Measurements from ENCODE around the gene PARD3. TPM values are rescaled to one million over a fixed set of nuclear protein-coding genes. Genes with fewer than 3 reads are reported as not detected.

PARD3 gene
- total and polyA plus RNA-seq, 10 of the 15 experiments (the other 5 are each of a cell fraction or from before 2014, with no cell fraction given), result 2.6 to 43.1 (median 13.9) TPM

DNA sequence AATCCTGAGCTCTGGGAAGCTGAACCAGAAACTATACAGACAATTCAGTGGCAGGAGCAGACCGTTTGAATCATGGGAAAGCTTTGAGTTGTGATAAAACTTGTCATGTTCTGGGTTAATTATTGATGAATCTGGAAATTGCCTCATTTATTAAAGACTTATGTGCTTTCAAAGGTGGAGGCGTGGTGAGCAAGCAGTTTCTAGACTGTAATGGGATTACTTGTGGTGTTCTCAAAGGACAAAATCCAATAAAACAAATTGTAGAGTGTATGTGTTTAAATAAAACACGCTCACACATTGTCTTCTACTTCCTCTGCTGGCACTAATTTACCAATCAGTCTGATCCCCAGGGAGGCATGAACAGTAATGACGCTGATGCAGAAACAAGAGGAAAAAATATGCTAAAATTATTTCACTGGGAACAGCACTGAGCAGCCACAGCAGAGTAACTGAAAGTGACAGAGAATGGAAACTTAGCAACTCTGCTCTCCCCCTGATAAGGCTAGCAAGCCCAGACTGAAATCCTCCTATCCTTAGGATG is 25.1 kb downstream of the PARD3 start:
- BruUV-seq (replicated peaks), result no TSS peak
- no peak overlapping the region for H3K27ac ChIP-seq (ENCODE audit: control insufficient read depth, insufficient read depth)
- intact Hi-C loops (cut with micrococcal nuclease; ENCODE audit: unreplicated experiment) (no loop called here), in situ Hi-C loops (cut with MboI) (no loop called here)
- ATAC-seq (peak; percentile 64), FAIRE-seq (no peak), DNase-seq (ENCODE audit: low read depth, low spot score) (no peak)
- POLR2A ChIA-PET, result interaction anchor here (0.6 to 3.3 kb wide), 7 partner anchors 9 to 263 kb away, joined by 3 to 17 read pairs (median 4); no protein-coding TSS in a partner anchor
- H3K79me2 ChIP-seq (ENCODE audit: control insufficient read depth, insufficient read depth, low read length), result no peaks in the 10 kb centered on the region
- H4K20me1 ChIP-seq (ENCODE audit: control insufficient read depth, insufficient read depth), result no peaks in the 10 kb centered on the region
- H3K36me3 ChIP-seq (ENCODE audit: control insufficient read depth in 2 of 2, insufficient read depth in 2 of 2, low read length in 1 of 2), result no peaks in the 10 kb centered on the region
- no peak overlapping the region for H3K4me3 ChIP-seq
- no peak overlapping the region for H2AFZ ChIP-seq (ENCODE audit: control insufficient read depth, low read depth, low read length)
- H3K9me3 ChIP-seq (replicated peaks; ENCODE audit: control insufficient read depth, insufficient read depth, low read length), result no peaks in the 10 kb centered on the region
- RAD21 ChIA-PET (ENCODE audit: unreplicated experiment), result interaction anchor here (0.6 to 2.4 kb wide), 13 partner anchors 9 to 65 kb away, joined by 3 to 10 read pairs (median 5); no protein-coding TSS in a partner anchor
- no peak overlapping the region for H3K4me2 ChIP-seq (ENCODE audit: control insufficient read depth, insufficient read depth)
- SMC1A ChIA-PET (ENCODE audit: uncharacterized antibody, unreplicated experiment), result interaction anchor here (0.7 to 6.0 kb wide), 13 partner anchors 9 to 576 kb away, joined by 3 to 42 read pairs (median 6); no protein-coding TSS in a partner anchor
- CTCF ChIA-PET, result interaction anchor here (0.6 to 2.1 kb wide), 11 partner anchors 9 to 204 kb away, joined by 3 to 9 read pairs (median 3); no protein-coding TSS in a partner anchor
- H3K4me1 ChIP-seq (ENCODE audit: control insufficient read depth, insufficient read depth, low read length), result no peaks in the 10 kb centered on the region
- WGBS (ENCODE audit: insufficient coverage, insufficient replicate concordance, low lambda C conversion rate, missing lambda C conversion rate), result 29% methylated on average over 4 of the region's 4 CpGs
- no peak overlapping the region for H3K9ac ChIP-seq (ENCODE audit: control insufficient read depth, insufficient read depth, low read length)
- no peaks in the 10 kb centered on the region for H3K27me3 ChIP-seq (replicated peaks in 1 of 2; ENCODE audit: control insufficient read depth in 2 of 2, insufficient read depth in 2 of 2, low read length in 1 of 2)
- TF ChIP-seq MEF2A (IDR thresholded peaks at IDR 0.05; ENCODE audit: insufficient read depth, low read depth, low read length), result no peak
- TF ChIP-seq, protein P1, sequence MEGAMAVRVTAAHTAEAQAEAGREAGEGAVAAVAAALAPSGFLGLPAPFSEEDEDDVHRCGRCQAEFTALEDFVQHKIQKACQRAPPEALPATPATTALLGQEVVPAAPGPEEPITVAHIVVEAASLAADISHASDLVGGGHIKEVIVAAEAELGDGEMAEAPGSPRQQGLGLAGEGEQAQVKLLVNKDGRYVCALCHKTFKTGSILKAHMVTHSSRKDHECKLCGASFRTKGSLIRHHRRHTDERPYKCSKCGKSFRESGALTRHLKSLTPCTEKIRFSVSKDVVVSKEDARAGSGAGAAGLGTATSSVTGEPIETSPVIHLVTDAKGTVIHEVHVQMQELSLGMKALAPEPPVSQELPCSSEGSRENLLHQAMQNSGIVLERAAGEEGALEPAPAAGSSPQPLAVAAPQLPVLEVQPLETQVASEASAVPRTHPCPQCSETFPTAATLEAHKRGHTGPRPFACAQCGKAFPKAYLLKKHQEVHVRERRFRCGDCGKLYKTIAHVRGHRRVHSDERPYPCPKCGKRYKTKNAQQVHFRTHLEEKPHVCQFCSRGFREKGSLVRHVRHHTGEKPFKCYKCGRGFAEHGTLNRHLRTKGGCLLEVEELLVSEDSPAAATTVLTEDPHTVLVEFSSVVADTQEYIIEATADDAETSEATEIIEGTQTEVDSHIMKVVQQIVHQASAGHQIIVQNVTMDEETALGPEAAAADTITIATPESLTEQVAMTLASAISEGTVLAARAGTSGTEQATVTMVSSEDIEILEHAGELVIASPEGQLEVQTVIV (IDR thresholded peaks at IDR 0.05; ENCODE audit: borderline replicate concordance, partially characterized antibody), result no peak
- TF ChIP-seq, protein P2, sequence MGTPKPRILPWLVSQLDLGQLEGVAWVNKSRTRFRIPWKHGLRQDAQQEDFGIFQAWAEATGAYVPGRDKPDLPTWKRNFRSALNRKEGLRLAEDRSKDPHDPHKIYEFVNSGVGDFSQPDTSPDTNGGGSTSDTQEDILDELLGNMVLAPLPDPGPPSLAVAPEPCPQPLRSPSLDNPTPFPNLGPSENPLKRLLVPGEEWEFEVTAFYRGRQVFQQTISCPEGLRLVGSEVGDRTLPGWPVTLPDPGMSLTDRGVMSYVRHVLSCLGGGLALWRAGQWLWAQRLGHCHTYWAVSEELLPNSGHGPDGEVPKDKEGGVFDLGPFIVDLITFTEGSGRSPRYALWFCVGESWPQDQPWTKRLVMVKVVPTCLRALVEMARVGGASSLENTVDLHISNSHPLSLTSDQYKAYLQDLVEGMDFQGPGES (IDR thresholded peaks at IDR 0.05), result no peak
- TF ChIP-seq DPF2 (IDR thresholded peaks at IDR 0.05), result 0 out of 2 replicates have a peak, but pooled peaks have one; percentile 35
- TF ChIP-seq STAT1 (conservative IDR thresholded peaks at IDR 0.05), result no peak
- TF ChIP-seq, protein P3, sequence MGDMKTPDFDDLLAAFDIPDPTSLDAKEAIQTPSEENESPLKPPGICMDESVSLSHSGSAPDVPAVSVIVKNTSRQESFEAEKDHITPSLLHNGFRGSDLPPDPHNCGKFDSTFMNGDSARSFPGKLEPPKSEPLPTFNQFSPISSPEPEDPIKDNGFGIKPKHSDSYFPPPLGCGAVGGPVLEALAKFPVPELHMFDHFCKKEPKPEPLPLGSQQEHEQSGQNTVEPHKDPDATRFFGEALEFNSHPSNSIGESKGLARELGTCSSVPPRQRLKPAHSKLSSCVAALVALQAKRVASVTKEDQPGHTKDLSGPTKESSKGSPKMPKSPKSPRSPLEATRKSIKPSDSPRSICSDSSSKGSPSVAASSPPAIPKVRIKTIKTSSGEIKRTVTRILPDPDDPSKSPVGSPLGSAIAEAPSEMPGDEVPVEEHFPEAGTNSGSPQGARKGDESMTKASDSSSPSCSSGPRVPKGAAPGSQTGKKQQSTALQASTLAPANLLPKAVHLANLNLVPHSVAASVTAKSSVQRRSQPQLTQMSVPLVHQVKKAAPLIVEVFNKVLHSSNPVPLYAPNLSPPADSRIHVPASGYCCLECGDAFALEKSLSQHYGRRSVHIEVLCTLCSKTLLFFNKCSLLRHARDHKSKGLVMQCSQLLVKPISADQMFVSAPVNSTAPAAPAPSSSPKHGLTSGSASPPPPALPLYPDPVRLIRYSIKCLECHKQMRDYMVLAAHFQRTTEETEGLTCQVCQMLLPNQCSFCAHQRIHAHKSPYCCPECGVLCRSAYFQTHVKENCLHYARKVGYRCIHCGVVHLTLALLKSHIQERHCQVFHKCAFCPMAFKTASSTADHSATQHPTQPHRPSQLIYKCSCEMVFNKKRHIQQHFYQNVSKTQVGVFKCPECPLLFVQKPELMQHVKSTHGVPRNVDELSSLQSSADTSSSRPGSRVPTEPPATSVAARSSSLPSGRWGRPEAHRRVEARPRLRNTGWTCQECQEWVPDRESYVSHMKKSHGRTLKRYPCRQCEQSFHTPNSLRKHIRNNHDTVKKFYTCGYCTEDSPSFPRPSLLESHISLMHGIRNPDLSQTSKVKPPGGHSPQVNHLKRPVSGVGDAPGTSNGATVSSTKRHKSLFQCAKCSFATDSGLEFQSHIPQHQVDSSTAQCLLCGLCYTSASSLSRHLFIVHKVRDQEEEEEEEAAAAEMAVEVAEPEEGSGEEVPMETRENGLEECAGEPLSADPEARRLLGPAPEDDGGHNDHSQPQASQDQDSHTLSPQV (IDR thresholded peaks at IDR 0.05), result no peak
- TF ChIP-seq TAF1 (IDR thresholded peaks at IDR 0.05; ENCODE audit: borderline replicate concordance, low read depth, low read length), result no peak
- no peak for TF ChIP-seq NR2F1 (conservative IDR thresholded peaks at IDR 0.05)
- no peak for TF ChIP-seq STAT3 (IDR thresholded peaks at IDR 0.05; ENCODE audit: low read depth, low read length)
- TF ChIP-seq EGR1 (IDR thresholded peaks at IDR 0.05; ENCODE audit: borderline replicate concordance in 1 of 2, low read depth in 2 of 2, low read length in 2 of 2), result no peak
- no peak for TF ChIP-seq NR2C2 (IDR thresholded peaks at IDR 0.05; ENCODE audit: borderline replicate concordance, control insufficient read depth, insufficient read length, low read depth)
- TF ChIP-seq CEBPB (IDR thresholded peaks at IDR 0.05; ENCODE audit: borderline replicate concordance in 1 of 2, low read depth in 2 of 2, low read length in 2 of 2), result no peak
- no peak for TF ChIP-seq ZNF274 (IDR thresholded peaks at IDR 0.05; ENCODE audit: insufficient read depth, insufficient read length)
- no peak for TF ChIP-seq POU2F2 (IDR thresholded peaks at IDR 0.05; ENCODE audit: borderline replicate concordance, low read depth, low read length)

Data from GM12878 (cell line).